Gastroesophageal sphincter (tissue), 3 donors: ENCODE results near the gene CLOCK.

Experiments
- CTCF ChIP-seq, 4 experiments: fragments of 200-600 bp in 2 of 4; fragments of 450-650 bp in 2 of 4; sonication (generic) in 1 of 4; IDR thresholded peaks; one replicate each; pipeline ENCODE4 v1.5.1; 2017 to 2019; ENCODE audit warnings: antibody characterized with exemption in 4 of 4, mild to moderate bottlenecking in 2 of 4, moderate library complexity in 2 of 4
- EP300 ChIP-seq: sonication (generic); formaldehyde crosslinking; IDR thresholded peaks from one replicate; pipeline ENCODE4 v1.6.1; 2017; ENCODE audit warnings: antibody characterized with exemption, mild to moderate bottlenecking
- POLR2A ChIP-seq, 2 donors: fragments of 450-650 bp; IDR thresholded peaks; one replicate each; pipeline ENCODE4 v1.6.1; 2017; ENCODE audit warnings: antibody characterized with exemption in 2 of 2, mild to moderate bottlenecking in 2 of 2, moderate library complexity in 1 of 2
- POLR2AphosphoS5 ChIP-seq: sonication (generic); formaldehyde crosslinking; IDR thresholded peaks from one replicate; pipeline ENCODE4 v1.6.1; 2017; ENCODE audit warnings: antibody characterized with exemption

GRCh38 chr4:55382488-55383003 is 164.2 kb downstream of the CLOCK start:
- TF ChIP-seq CTCF (IDR thresholded peaks at IDR 0.05) (no peak), POLR2AphosphoS5 (no peak), POLR2A (IDR thresholded peaks at IDR 0.05) (no peak), EP300 (no peak)
